Gastrocnemius medialis (tissue), 4 donors: Measurements from ENCODE around the gene NTN3.

Source experiments
- POLR2A ChIP-seq, 2 donors: fragments of 450-650 bp; IDR thresholded peaks; one replicate each; pipeline ENCODE4 v1.6.1; 2017; ENCODE audit warnings: antibody characterized with exemption in 2 of 2, mild to moderate bottlenecking in 2 of 2, moderate library complexity in 2 of 2
- TF ChIP-seq, protein P1 (sequence below), 5 experiments: fragments of 450-650 bp in 3 of 5; fragments of 200-600 bp in 2 of 5; sonication (generic) in 2 of 5; IDR thresholded peaks in 4 of 5; conservative IDR thresholded peaks in 1 of 5; 1 replicate in 4 of 5; 2 replicates in 1 of 5; pipeline ENCODE4 v1.5.1; 2016 to 2019; ENCODE audit warnings: antibody characterized with exemption in 5 of 5, mild to moderate bottlenecking in 3 of 5, moderate library complexity in 3 of 5

DNA sequence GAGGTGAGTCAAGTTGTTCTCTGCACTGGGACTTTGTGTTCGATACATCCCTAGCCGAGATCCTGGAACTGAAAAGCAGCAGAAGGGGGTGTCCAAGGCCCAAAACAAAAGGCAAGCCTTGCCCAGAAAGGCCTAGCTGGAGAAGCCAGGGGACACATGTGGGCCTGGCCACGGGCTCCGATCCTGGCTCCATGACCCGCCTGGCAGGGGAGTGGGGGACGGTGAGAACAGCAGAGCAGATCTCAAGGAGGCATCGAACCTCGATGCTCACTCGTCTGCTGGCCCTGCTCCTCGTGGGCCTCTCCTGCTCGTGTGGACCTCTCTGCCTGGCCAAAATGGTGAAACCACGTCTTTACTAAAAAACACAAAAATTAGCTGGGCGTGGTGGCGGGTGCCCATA is 33.0 kb upstream of the NTN3 start:
- TF ChIP-seq, protein P1, sequence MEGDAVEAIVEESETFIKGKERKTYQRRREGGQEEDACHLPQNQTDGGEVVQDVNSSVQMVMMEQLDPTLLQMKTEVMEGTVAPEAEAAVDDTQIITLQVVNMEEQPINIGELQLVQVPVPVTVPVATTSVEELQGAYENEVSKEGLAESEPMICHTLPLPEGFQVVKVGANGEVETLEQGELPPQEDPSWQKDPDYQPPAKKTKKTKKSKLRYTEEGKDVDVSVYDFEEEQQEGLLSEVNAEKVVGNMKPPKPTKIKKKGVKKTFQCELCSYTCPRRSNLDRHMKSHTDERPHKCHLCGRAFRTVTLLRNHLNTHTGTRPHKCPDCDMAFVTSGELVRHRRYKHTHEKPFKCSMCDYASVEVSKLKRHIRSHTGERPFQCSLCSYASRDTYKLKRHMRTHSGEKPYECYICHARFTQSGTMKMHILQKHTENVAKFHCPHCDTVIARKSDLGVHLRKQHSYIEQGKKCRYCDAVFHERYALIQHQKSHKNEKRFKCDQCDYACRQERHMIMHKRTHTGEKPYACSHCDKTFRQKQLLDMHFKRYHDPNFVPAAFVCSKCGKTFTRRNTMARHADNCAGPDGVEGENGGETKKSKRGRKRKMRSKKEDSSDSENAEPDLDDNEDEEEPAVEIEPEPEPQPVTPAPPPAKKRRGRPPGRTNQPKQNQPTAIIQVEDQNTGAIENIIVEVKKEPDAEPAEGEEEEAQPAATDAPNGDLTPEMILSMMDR (IDR thresholded peaks at IDR 0.05 in 4 of 5, conservative IDR thresholded peaks at IDR 0.05 in 1 of 5): no peak
- TF ChIP-seq POLR2A (IDR thresholded peaks at IDR 0.05): no peak
